ENCODE data around the gene CCDC80. TPM values are rescaled to one million over a fixed set of nuclear protein-coding genes. Genes with fewer than 3 reads are reported as not detected.
A peak's percentile ranks its signal among the peaks of the same experiment; 100 is the strongest.

CCDC80 gene
- total and polyA plus RNA-seq, 4 donors, result 64.5 to 1,615 (median 170) TPM

GRCh38 chr3:112560721-112561483, 80.0 kb downstream of the CCDC80 start:
- intact Hi-C loops (cut with DNase I), result loop anchor here in 1 of 2 donors (5.0 kb wide), 1 partner anchor 81 kb away; the partner anchor contains the start of gene CCDC80
- DNase-seq (peak; percentile 88 to 91), ATAC-seq (ENCODE audit: low FRiP score) (peak; percentile 56)
- Histone ChIP-seq H3K9me3 (ENCODE audit: control insufficient read depth, low read length) (no peaks in the 10 kb centered on the region), H3K4me1 (ENCODE audit: control insufficient read depth in 1 of 2, insufficient read depth in 2 of 2, low read length in 2 of 2) (peaks cover 0 to 1% of the 10 kb centered on the region in 2 donors), H3K36me3 (ENCODE audit: control insufficient read depth in 1 of 2, insufficient read depth in 2 of 2, low read length in 1 of 2) (no peaks in the 10 kb centered on the region), H3K27ac (ENCODE audit: low read depth in 1 of 2, low read length in 2 of 2) (peak overlapping the region; percentile 61 to 73), H3K4me3 (ENCODE audit: low read length in 2 of 2) (peak overlapping the region; percentile 85 to 87), H3K27me3 (ENCODE audit: control insufficient read depth in 1 of 2, insufficient read depth in 2 of 2, low read length in 1 of 2) (no peaks in the 10 kb centered on the region)
- WGBS, 2 donors, result 0% methylated on average over 29 of the region's 29 CpGs

- intact Hi-C loops (cut with DNase I), result loop anchor here in 1 of 2 donors (5.0 kb wide), 1 partner anchor 82 kb away; the partner anchor contains the start of gene CCDC80
- Histone ChIP-seq H3K4me3 (ENCODE audit: low read length in 2 of 2) (peak overlapping the region; percentile 85 to 87), H3K36me3 (ENCODE audit: control insufficient read depth in 1 of 2, insufficient read depth in 2 of 2, low read length in 1 of 2) (no peaks in the 10 kb centered on the region), H3K27ac (ENCODE audit: low read depth in 1 of 2, low read length in 2 of 2) (peak overlapping the region in 1 of 2 donors; percentile 38), H3K4me1 (ENCODE audit: control insufficient read depth in 1 of 2, insufficient read depth in 2 of 2, low read length in 2 of 2) (peaks cover 0 to 1% of the 10 kb centered on the region in 2 donors), H3K27me3 (ENCODE audit: control insufficient read depth in 1 of 2, insufficient read depth in 2 of 2, low read length in 1 of 2) (no peaks in the 10 kb centered on the region), H3K9me3 (ENCODE audit: control insufficient read depth, low read length) (no peaks in the 10 kb centered on the region)
- WGBS, 2 donors, result 20 to 24% methylated on average over 2 of the region's 2 CpGs
- ATAC-seq (ENCODE audit: low FRiP score) (no peak), DNase-seq (no peak)
Observed at GRCh38 chr3:112560307-112560706, 80.6 kb downstream of the CCDC80 start.

GRCh38 chr3:112557976-112558375, 83.0 kb downstream of the CCDC80 start:
- no peak for ATAC-seq (ENCODE audit: low FRiP score)
- 57 to 84% methylated on average over 1 of the region's 1 CpG for WGBS, 2 donors

GRCh38 chr3:112555535-112556170, 85.3 kb downstream of the CCDC80 start:
- Histone ChIP-seq H3K4me3 (ENCODE audit: low read length in 2 of 2) (no peak overlapping the region), H3K9me3 (ENCODE audit: control insufficient read depth, low read length) (no peaks in the 10 kb centered on the region), H3K36me3 (ENCODE audit: control insufficient read depth in 1 of 2, insufficient read depth in 2 of 2, low read length in 1 of 2) (peaks cover 0 to 3% of the 10 kb centered on the region in 2 donors), H3K27ac (ENCODE audit: low read depth in 1 of 2, low read length in 2 of 2) (no peak overlapping the region), H3K27me3 (ENCODE audit: control insufficient read depth in 1 of 2, insufficient read depth in 2 of 2, low read length in 1 of 2) (no peaks in the 10 kb centered on the region), H3K4me1 (ENCODE audit: control insufficient read depth in 1 of 2, insufficient read depth in 2 of 2, low read length in 2 of 2) (peaks cover 0 to 1% of the 10 kb centered on the region in 2 donors)
- 92 to 95% methylated on average over 1 of the region's 1 CpG for WGBS, 2 donors
- ATAC-seq (ENCODE audit: low FRiP score) (no peak), DNase-seq (no peak)
- intact Hi-C loops (cut with DNase I), result no loop called here

More at GRCh38 chr3:112557976-112558375, 83.0 kb downstream of the CCDC80 start:
- DNase-seq, result no peak
- H3K27ac ChIP-seq (ENCODE audit: low read depth in 1 of 2, low read length in 2 of 2), result no peak overlapping the region
- intact Hi-C loops (cut with DNase I), result no loop called here
- no peaks in the 10 kb centered on the region for H3K27me3 ChIP-seq (ENCODE audit: control insufficient read depth in 1 of 2, insufficient read depth in 2 of 2, low read length in 1 of 2)
- no peaks in the 10 kb centered on the region for H3K9me3 ChIP-seq (ENCODE audit: control insufficient read depth, low read length)
- H3K4me1 ChIP-seq (ENCODE audit: control insufficient read depth in 1 of 2, insufficient read depth in 2 of 2, low read length in 2 of 2), result peaks cover 0 to 1% of the 10 kb centered on the region in 2 donors
- H3K4me3 ChIP-seq (ENCODE audit: low read length in 2 of 2), result no peak overlapping the region
- H3K36me3 ChIP-seq (ENCODE audit: control insufficient read depth in 1 of 2, insufficient read depth in 2 of 2, low read length in 1 of 2), result no peaks in the 10 kb centered on the region

GRCh38 chr3:112550859-112551258, 90.1 kb downstream of the CCDC80 start:
- Histone ChIP-seq H3K36me3 (ENCODE audit: control insufficient read depth in 1 of 2, insufficient read depth in 2 of 2, low read length in 1 of 2) (peaks cover 2 to 3% of the 10 kb centered on the region in 2 donors), H3K4me1 (ENCODE audit: control insufficient read depth in 1 of 2, insufficient read depth in 2 of 2, low read length in 2 of 2) (no peaks in the 10 kb centered on the region), H3K9me3 (ENCODE audit: control insufficient read depth, low read length) (no peaks in the 10 kb centered on the region), H3K27ac (ENCODE audit: low read depth in 1 of 2, low read length in 2 of 2) (no peak overlapping the region), H3K27me3 (ENCODE audit: control insufficient read depth in 1 of 2, insufficient read depth in 2 of 2, low read length in 1 of 2) (no peaks in the 10 kb centered on the region), H3K4me3 (ENCODE audit: low read length in 2 of 2) (no peak overlapping the region)
- 16 to 18% methylated on average over 1 of the region's 1 CpG for WGBS, 2 donors
- DNase-seq (no peak), ATAC-seq (ENCODE audit: low FRiP score) (no peak)
- intact Hi-C loops (cut with DNase I), result no loop called here

Other genes with a start within 250 kb of the CCDC80 start
- gene BTLA, start 141.7 kb downstream of the CCDC80 start, total RNA-seq, result under 1 TPM; 0.68 to 0.99 TPM
- gene BTLA, start 141.7 kb downstream of the CCDC80 start, polyA plus RNA-seq, result 1 to 10 TPM in 1 of 2 donors, under 1 TPM in 1; 0.13 to 3.8 TPM
- 10 to 100 TPM; 47.7 to 53.0 TPM for gene ATG3, start 79.2 kb downstream of the CCDC80 start, total RNA-seq
- 10 to 100 TPM; 44.9 to 82.8 TPM for gene ATG3, start 79.2 kb downstream of the CCDC80 start, polyA plus RNA-seq
- 10 to 100 TPM; 25.2 to 30.5 TPM for gene SLC35A5, start 79.1 kb downstream of the CCDC80 start, total RNA-seq
- gene SLC35A5, start 79.1 kb downstream of the CCDC80 start, polyA plus RNA-seq, result 10 to 100 TPM; 10.0 to 25.7 TPM
- not detected for gene CD200R1L, start 205.7 kb upstream of the CCDC80 start, total RNA-seq
- not detected for gene CD200R1L, start 205.7 kb upstream of the CCDC80 start, polyA plus RNA-seq